Measurements from ENCODE around the gene CAMK2D. TPM values are rescaled to one million over a fixed set of nuclear protein-coding genes. Genes with fewer than 3 reads are reported as not detected.

CAMK2D gene
- total RNA-seq, 2 experiments from 2014 or later: 33.6 to 43.1 TPM

DNA sequence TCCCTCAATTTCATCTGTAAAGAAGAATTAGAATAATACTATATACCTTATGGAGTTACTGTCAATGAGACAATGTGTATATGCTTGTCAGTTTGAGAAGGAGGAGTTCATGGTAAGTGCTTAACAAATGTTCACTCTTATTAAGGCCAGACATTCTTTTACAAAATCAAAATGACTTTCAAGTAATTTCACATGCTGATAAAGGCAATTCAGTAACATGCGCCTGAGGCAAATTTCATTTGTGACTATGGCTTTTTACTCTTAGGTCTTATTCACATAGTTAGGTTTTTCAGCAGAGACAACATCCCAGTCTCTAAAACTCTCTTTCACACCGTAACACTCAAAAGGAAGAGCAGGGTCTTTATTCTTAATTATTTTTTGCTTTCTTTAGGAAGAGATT is 174.4 kb downstream of the CAMK2D start:
- H3K36me3 Mint-ChIP-seq: peaks cover 13% of the 10 kb centered on the region
- H3K9me3 Mint-ChIP-seq (ENCODE audit: low read depth): no peaks in the 10 kb centered on the region
- ATAC-seq (no peak), DNase-seq (no peak)
- H3K4me1 Mint-ChIP-seq: peaks cover 12% of the 10 kb centered on the region
- H3K4me3 Mint-ChIP-seq: no peak overlapping the region
- CTCF ChIA-PET: no interaction called here
- H3K27me3 Mint-ChIP-seq: no peaks in the 10 kb centered on the region
- H3K27ac Mint-ChIP-seq: no peak overlapping the region

GRCh38 chr4:113586072-113586471 is 175.5 kb downstream of the CAMK2D start:
- Mint-ChIP-seq H3K27ac (no peak overlapping the region), H3K4me3 (no peak overlapping the region), H3K4me1 (peaks cover 9% of the 10 kb centered on the region), H3K27me3 (no peaks in the 10 kb centered on the region), H3K36me3 (peaks cover 8% of the 10 kb centered on the region), H3K9me3 (ENCODE audit: low read depth) (no peaks in the 10 kb centered on the region)
- no peak for ATAC-seq
- no peak for DNase-seq
- CTCF ChIA-PET: no interaction called here

GRCh38 chr4:113584407-113585150 is 177.0 kb downstream of the CAMK2D start:
- CTCF ChIA-PET: interaction anchor here (1.3 kb wide), 1 partner anchor 18 kb away, joined by 4 read pairs; no protein-coding TSS in a partner anchor
- H3K4me3 Mint-ChIP-seq: no peak overlapping the region
- DNase-seq (no peak), ATAC-seq (no peak)
- peaks cover 13% of the 10 kb centered on the region for H3K4me1 Mint-ChIP-seq
- no peaks in the 10 kb centered on the region for H3K9me3 Mint-ChIP-seq (ENCODE audit: low read depth)
- H3K27me3 Mint-ChIP-seq: no peaks in the 10 kb centered on the region
- H3K27ac Mint-ChIP-seq: no peak overlapping the region
- peaks cover 7% of the 10 kb centered on the region for H3K36me3 Mint-ChIP-seq

DNA sequence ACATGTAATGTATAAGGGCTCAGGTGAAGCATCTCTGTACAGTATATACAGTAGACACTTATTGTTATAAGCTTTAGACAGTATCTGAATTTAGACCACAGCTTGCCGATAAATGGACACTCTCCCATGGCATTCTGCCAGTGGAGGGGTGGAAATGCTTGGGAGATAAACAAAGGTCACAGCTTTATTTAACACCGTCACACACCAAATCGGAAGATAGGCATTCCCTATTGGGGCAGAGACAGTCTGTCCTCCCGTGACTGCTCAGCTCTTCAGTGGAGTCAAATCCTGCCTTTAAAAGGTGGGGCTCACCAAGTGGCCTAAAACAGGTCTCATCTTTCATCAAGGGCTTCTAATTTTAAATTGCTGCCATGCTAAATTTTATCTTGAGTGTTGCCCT is 178.8 kb downstream of the CAMK2D start:
- Mint-ChIP-seq H3K27me3 (no peaks in the 10 kb centered on the region), H3K36me3 (peaks cover 10% of the 10 kb centered on the region), H3K4me1 (peaks cover 14% of the 10 kb centered on the region), H3K27ac (no peak overlapping the region), H3K4me3 (no peak overlapping the region), H3K9me3 (ENCODE audit: low read depth) (no peaks in the 10 kb centered on the region)
- no peak for DNase-seq
- ATAC-seq: no peak
- CTCF ChIA-PET: interaction anchor here (0.6 kb wide), 1 partner anchor 244 kb away, joined by 3 read pairs; no protein-coding TSS in a partner anchor

GRCh38 chr4:113579360-113579759 is 182.2 kb downstream of the CAMK2D start:
- ATAC-seq (no peak), DNase-seq (no peak)
- Mint-ChIP-seq H3K27ac (no peak overlapping the region), H3K4me1 (peaks cover 20% of the 10 kb centered on the region), H3K4me3 (no peak overlapping the region), H3K27me3 (no peaks in the 10 kb centered on the region), H3K36me3 (peaks cover 7% of the 10 kb centered on the region), H3K9me3 (ENCODE audit: low read depth) (no peaks in the 10 kb centered on the region)
- CTCF ChIA-PET: no interaction called here

GRCh38 chr4:113576947-113577678 is 184.4 kb downstream of the CAMK2D start:
- DNase-seq: no peak
- no peak overlapping the region for H3K4me3 Mint-ChIP-seq
- peaks cover 18% of the 10 kb centered on the region for H3K4me1 Mint-ChIP-seq
- H3K27me3 Mint-ChIP-seq: no peaks in the 10 kb centered on the region
- H3K27ac Mint-ChIP-seq: no peak overlapping the region
- CTCF ChIA-PET: interaction anchor here (0.8 kb wide), 1 partner anchor 29 kb away, joined by 4 read pairs; no protein-coding TSS in a partner anchor
- H3K9me3 Mint-ChIP-seq (ENCODE audit: low read depth): peaks cover 7% of the 10 kb centered on the region
- H3K36me3 Mint-ChIP-seq: peaks cover 23% of the 10 kb centered on the region
- ATAC-seq: no peak

- Mint-ChIP-seq H3K36me3 (peaks cover 23% of the 10 kb centered on the region), H3K9me3 (ENCODE audit: low read depth) (peaks cover 7% of the 10 kb centered on the region), H3K27ac (no peak overlapping the region), H3K4me3 (no peak overlapping the region), H3K4me1 (peaks cover 18% of the 10 kb centered on the region), H3K27me3 (no peaks in the 10 kb centered on the region)
- CTCF ChIA-PET: interaction anchor here (1.4 kb wide), 1 partner anchor 11 kb away, joined by 8 read pairs; no protein-coding TSS in a partner anchor
- no peak for DNase-seq
- ATAC-seq: no peak
Observed at GRCh38 chr4:113575401-113575800, 186.1 kb downstream of the CAMK2D start.

GRCh38 chr4:113574636-113575103 is 186.9 kb downstream of the CAMK2D start:
- Mint-ChIP-seq H3K4me1 (peaks cover 14% of the 10 kb centered on the region), H3K4me3 (no peak overlapping the region), H3K27me3 (no peaks in the 10 kb centered on the region), H3K27ac (no peak overlapping the region), H3K9me3 (ENCODE audit: low read depth) (peaks cover 7% of the 10 kb centered on the region), H3K36me3 (peaks cover 26% of the 10 kb centered on the region)
- DNase-seq: no peak
- CTCF ChIA-PET: no interaction called here
- no peak for ATAC-seq

- Mint-ChIP-seq H3K4me1 (peaks cover 14% of the 10 kb centered on the region), H3K4me3 (no peak overlapping the region), H3K9me3 (ENCODE audit: low read depth) (peaks cover 7% of the 10 kb centered on the region), H3K27me3 (no peaks in the 10 kb centered on the region), H3K36me3 (peaks cover 25% of the 10 kb centered on the region), H3K27ac (no peak overlapping the region)
- ATAC-seq (no peak), DNase-seq (no peak)
- CTCF ChIA-PET: interaction anchor here (1.5 kb wide), 1 partner anchor 25 kb away, joined by 3 read pairs; no protein-coding TSS in a partner anchor
Observed at GRCh38 chr4:113572620-113573019, 188.9 kb downstream of the CAMK2D start.

DNA sequence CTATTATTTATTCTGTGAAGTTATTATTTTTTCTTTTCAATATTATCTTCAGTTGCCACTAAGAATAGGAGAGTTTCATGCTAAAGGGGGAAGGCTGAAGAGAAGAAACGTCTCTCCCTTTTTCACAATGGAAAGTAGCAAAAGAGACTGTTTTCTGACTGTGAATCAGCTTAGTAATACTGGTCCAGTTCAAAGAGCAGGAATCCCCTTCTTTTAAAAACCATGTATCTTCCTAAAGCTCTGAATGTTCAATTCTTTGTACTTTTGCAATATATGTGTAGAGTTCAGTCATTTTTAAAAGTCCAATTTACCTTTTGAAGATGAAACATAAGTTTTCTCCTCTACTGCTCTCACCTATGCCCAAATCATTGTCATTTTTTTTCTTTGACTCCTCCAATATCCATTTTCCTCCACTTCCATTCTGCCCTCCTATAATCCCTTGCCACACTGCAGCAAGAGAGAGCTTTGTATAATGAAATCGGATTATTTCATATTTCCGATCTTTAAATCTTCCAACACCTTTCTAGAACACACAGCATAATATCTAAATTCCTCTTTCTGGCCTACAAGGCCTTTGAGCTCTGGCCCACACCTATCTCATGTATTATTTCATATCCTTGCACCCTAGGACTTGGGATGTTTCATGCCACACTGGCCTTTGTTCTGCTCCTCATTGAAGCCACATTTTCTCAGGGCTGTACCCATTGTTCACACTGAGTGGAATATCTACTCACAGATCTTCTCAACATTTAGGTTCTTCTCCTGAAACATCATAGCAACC is 195.3 kb downstream of the CAMK2D start:
- Mint-ChIP-seq H3K9me3 (ENCODE audit: low read depth) (no peaks in the 10 kb centered on the region), H3K27me3 (no peaks in the 10 kb centered on the region), H3K27ac (no peak overlapping the region), H3K4me1 (peaks cover 37% of the 10 kb centered on the region), H3K4me3 (no peak overlapping the region), H3K36me3 (peaks cover 33% of the 10 kb centered on the region)
- ATAC-seq: no peak
- CTCF ChIA-PET: interaction anchor here (0.9 kb wide), 1 partner anchor 18 kb away, joined by 3 read pairs; no protein-coding TSS in a partner anchor
- no peak for DNase-seq

DNA sequence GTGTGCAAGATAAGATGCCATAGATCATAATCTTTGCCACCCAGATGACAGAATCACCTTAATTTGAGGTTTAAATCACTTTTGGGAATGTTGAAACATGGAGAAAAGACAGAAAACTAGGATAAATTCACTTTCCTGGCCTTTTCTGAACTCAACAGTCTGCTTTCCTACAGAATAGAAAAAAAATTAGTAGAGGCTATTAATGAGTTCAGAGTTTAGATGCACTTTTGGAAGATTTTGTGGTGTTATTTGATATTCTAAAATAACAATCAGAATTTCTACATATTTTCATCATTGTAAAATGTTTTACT is 195.9 kb downstream of the CAMK2D start:
- H3K27ac Mint-ChIP-seq: no peak overlapping the region
- DNase-seq: no peak
- no peak overlapping the region for H3K4me3 Mint-ChIP-seq
- CTCF ChIA-PET: interaction anchor here (1.5 to 3.0 kb wide), 3 partner anchors 10 to 71 kb away, joined by 5 to 12 read pairs (median 8); no protein-coding TSS in a partner anchor
- ATAC-seq: no peak
- no peaks in the 10 kb centered on the region for H3K27me3 Mint-ChIP-seq
- H3K4me1 Mint-ChIP-seq: peaks cover 37% of the 10 kb centered on the region
- H3K36me3 Mint-ChIP-seq: peaks cover 37% of the 10 kb centered on the region
- H3K9me3 Mint-ChIP-seq (ENCODE audit: low read depth): no peaks in the 10 kb centered on the region

GRCh38 chr4:113564493-113564892 is 197.0 kb downstream of the CAMK2D start:
- H3K27ac Mint-ChIP-seq: peak overlapping the region; percentile 77
- peaks cover 37% of the 10 kb centered on the region for H3K4me1 Mint-ChIP-seq
- DNase-seq (no peak), ATAC-seq (no peak)
- no peak overlapping the region for H3K4me3 Mint-ChIP-seq
- H3K27me3 Mint-ChIP-seq: no peaks in the 10 kb centered on the region
- CTCF ChIA-PET: interaction anchor here (0.9 to 3.0 kb wide), 6 partner anchors 11 to 203 kb away, joined by 3 to 12 read pairs (median 4); no protein-coding TSS in a partner anchor
- peaks cover 34% of the 10 kb centered on the region for H3K36me3 Mint-ChIP-seq
- H3K9me3 Mint-ChIP-seq (ENCODE audit: low read depth): no peaks in the 10 kb centered on the region

Data from activated CD8-positive, alpha-beta memory T cell treated with anti-CD3 and anti-CD28 coated beads, Interleukin-2, amount 10 ng/mL, durations not matched to agents 7 days and 5 days (primary cell).